HEK293 (cell line): ENCODE results near the gene CNTN4.

Source experiments
- CTCF ChIA-PET: fragments of 350-600 bp; formaldehyde crosslinking; extraction: SDS; loops from one replicate; lab custom pipeline; 2021; ENCODE audit warnings: antibody characterized with exemption; lab: Yijun Ruan, JAX
- POLR2A ChIA-PET: fragments of 300-600 bp; formaldehyde crosslinking; extraction: SDS; loops from one replicate; lab custom pipeline; 2020; ENCODE audit warnings: antibody characterized with exemption, inconsistent platforms; lab: Yijun Ruan, JAX
- H3K27ac ChIP-seq: fragments of 200-500 bp; sonication (Bioruptor generic); 2 replicates; pipeline ENCODE4 v1.5.1; 2014; ENCODE audit warnings: low read depth, low read length, control low read depth, inconsistent platforms; ENCODE audit errors: extremely low read depth
- H3K36me3 ChIP-seq, 2 experiments: fragments of 200-500 bp in 1 of 2; sonication (Bioruptor generic) in 1 of 2; 1 replicate in 1 of 2; 2 replicates in 1 of 2; pipeline ENCODE4 v1.5.1; 2014 to 2017; ENCODE audit warnings: inconsistent platforms in 2 of 2, low read length in 2 of 2; ENCODE audit not compliant: control insufficient read depth in 2 of 2, insufficient read depth in 1 of 2
- H3K4me1 ChIP-seq: fragments of 200-500 bp; sonication (Bioruptor generic); 2 replicates; pipeline ENCODE4 v1.5.1; 2014; ENCODE audit warnings: mild to moderate bottlenecking, low read length, inconsistent platforms; ENCODE audit not compliant: control insufficient read depth, insufficient read depth
- H3K4me3 ChIP-seq: 2 replicates; pipeline ENCODE4 v1.5.1; 2011; ENCODE audit warnings: low read depth, mild to moderate bottlenecking, control low read depth, low read length, moderate library complexity
- H3K9me3 ChIP-seq: fragments of 200-500 bp; sonication (Bioruptor generic); 2 replicates; pipeline ENCODE4 v1.5.1; 2014; ENCODE audit warnings: low read depth, low read length, inconsistent platforms; ENCODE audit not compliant: control insufficient read depth, insufficient read depth
- GLIS1 ChIP-seq: fragments of 450-650 bp; formaldehyde crosslinking; IDR thresholded peaks from 2 replicates; pipeline ENCODE4 v1.5.1; 2016; ENCODE audit warnings: missing biosample characterization, missing genetic modification characterization
- HOXD13 ChIP-seq: sonication (generic); formaldehyde crosslinking; IDR thresholded peaks from 2 replicates; pipeline ENCODE4 v1.8.0; 2022; ENCODE audit warnings: missing genetic modification reagents, borderline replicate concordance
- INSM2 ChIP-seq: fragments of 450-650 bp; formaldehyde crosslinking; IDR thresholded peaks from 2 replicates; pipeline ENCODE4 v1.5.1; 2016; ENCODE audit warnings: missing biosample characterization, missing genetic modification characterization
- MZF1 ChIP-seq: fragments of 450-650 bp; formaldehyde crosslinking; IDR thresholded peaks from 2 replicates; pipeline ENCODE4 v1.5.1; 2017; ENCODE audit warnings: missing biosample characterization, missing genetic modification characterization, borderline replicate concordance
- SCRT1 ChIP-seq: fragments of 450-650 bp; formaldehyde crosslinking; IDR thresholded peaks from 2 replicates; pipeline ENCODE4 v1.5.1; 2016; ENCODE audit warnings: missing biosample characterization, missing genetic modification characterization, borderline replicate concordance
- ZFP69B ChIP-seq: fragments of 450-650 bp; formaldehyde crosslinking; IDR thresholded peaks from 2 replicates; pipeline ENCODE4 v1.5.1; 2016; ENCODE audit warnings: missing biosample characterization, missing genetic modification characterization
- ZNF174 ChIP-seq: fragments of 450-650 bp; formaldehyde crosslinking; IDR thresholded peaks from 2 replicates; pipeline ENCODE4 v1.5.0; 2017; ENCODE audit warnings: missing biosample characterization, mild to moderate bottlenecking, missing genetic modification characterization
- ZNF19 ChIP-seq: fragments of 450-650 bp; formaldehyde crosslinking; IDR thresholded peaks from 2 replicates; pipeline ENCODE4; 2016; ENCODE audit warnings: missing biosample characterization, missing genetic modification characterization, low read depth
- ZNF26 ChIP-seq: fragments of 450-650 bp; formaldehyde crosslinking; IDR thresholded peaks from 2 replicates; pipeline ENCODE4 v1.5.1; 2016; ENCODE audit warnings: missing biosample characterization, missing genetic modification characterization
- ZNF274 ChIP-seq, 2 experiments: fragments of 200-500 bp in 1 of 2; fragments of 450-650 bp in 1 of 2; sonication (Bioruptor generic) in 1 of 2; formaldehyde crosslinking in 1 of 2; IDR thresholded peaks; 2 replicates each; pipeline versions ENCODE4 v1.5.1 to v1.6.1; 2014 to 2016; ENCODE audit warnings: borderline replicate concordance in 1 of 2, inconsistent platforms in 1 of 2, low read length in 1 of 2, missing biosample characterization in 1 of 2, missing genetic modification characterization in 1 of 2
- ZNF341 ChIP-seq: fragments of 450-650 bp; formaldehyde crosslinking; IDR thresholded peaks from 2 replicates; pipeline ENCODE4; 2016; ENCODE audit warnings: low read depth, missing biosample characterization, missing genetic modification characterization
- ZNF530 ChIP-seq: fragments of 450-650 bp; formaldehyde crosslinking; IDR thresholded peaks from 2 replicates; pipeline ENCODE4 v1.5.1; 2016; ENCODE audit warnings: low read depth, missing biosample characterization, missing genetic modification characterization
- ZNF596 ChIP-seq: fragments of 450-650 bp; IDR thresholded peaks from 2 replicates; pipeline ENCODE4 v1.5.0; 2018; ENCODE audit warnings: missing biosample characterization, mild to moderate bottlenecking, missing genetic modification characterization, moderate library complexity
- ZNF785 ChIP-seq: fragments of 450-650 bp; formaldehyde crosslinking; IDR thresholded peaks from 2 replicates; pipeline ENCODE4 v1.5.1; 2016; ENCODE audit warnings: missing biosample characterization, missing genetic modification characterization
- ZSCAN30 ChIP-seq: fragments of 450-650 bp; IDR thresholded peaks from 2 replicates; pipeline ENCODE4 v1.5.1; 2018; ENCODE audit warnings: missing biosample characterization, mild to moderate bottlenecking, missing genetic modification characterization, moderate library complexity
- TF ChIP-seq, protein P1 (sequence below): fragments of 450-650 bp; formaldehyde crosslinking; IDR thresholded peaks from 2 replicates; pipeline ENCODE4 v1.5.1; 2017; ENCODE audit warnings: missing biosample characterization, missing genetic modification characterization
- TF ChIP-seq, protein P2 (sequence below): fragments of 450-650 bp; formaldehyde crosslinking; optimal IDR thresholded peaks from 2 replicates; pipeline ENCODE3; 2016; ENCODE audit warnings: missing biosample characterization, mild to moderate bottlenecking, missing genetic modification characterization
- TF ChIP-seq, protein P3 (sequence below): fragments of 450-650 bp; formaldehyde crosslinking; IDR thresholded peaks from 2 replicates; pipeline ENCODE4 v1.5.1; 2016; ENCODE audit warnings: missing biosample characterization, missing genetic modification characterization

CNTN4 gene

DNA sequence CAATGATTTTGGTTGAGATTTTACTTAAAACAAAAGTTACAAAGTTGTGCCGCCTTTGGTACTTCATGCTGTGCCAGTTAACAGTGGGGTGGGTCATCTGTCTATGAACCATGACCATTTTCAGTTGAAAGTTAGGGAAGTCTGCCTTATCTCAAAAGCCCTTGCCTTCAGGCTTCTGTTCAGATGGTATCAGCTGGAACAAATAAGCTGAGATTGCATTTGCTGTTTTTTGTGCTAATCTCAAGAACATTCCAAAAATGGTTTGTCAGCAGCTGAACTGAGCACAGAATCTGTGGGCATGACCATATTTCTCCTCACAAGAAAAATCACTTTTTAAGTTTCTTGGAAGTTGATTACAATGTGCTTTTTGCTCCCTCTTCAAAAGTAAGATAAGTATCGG, 869.2 kb downstream of the CNTN4 start:
- TF ChIP-seq ZNF174 (tag by site-specific recombination) (no peak), HOXD13 (CRISPR knock-in tag) (no peak), ZNF26 (tag by site-specific recombination) (no peak), ZFP69B (no peak), ZNF341 (tag by site-specific recombination) (no peak), GLIS1 (tag by site-specific recombination) (no peak), ZNF785 (tag by site-specific recombination) (no peak), ZSCAN30 (tag by site-specific recombination) (no peak), ZNF596 (tag by site-specific recombination) (no peak), SCRT1 (tag by site-specific recombination) (no peak), MZF1 (tag by site-specific recombination) (no peak), INSM2 (tag by site-specific recombination) (no peak), ZNF274 (IDR thresholded peaks at IDR 0.05; ENCODE audit: low read length) (no peak), ZNF274 (tag by site-specific recombination; IDR thresholded peaks at IDR 0.05; ENCODE audit: borderline replicate concordance) (no peak), ZNF19 (tag by site-specific recombination) (no peak), ZNF530 (tag by site-specific recombination) (no peak)
- TF ChIP-seq, protein P1, sequence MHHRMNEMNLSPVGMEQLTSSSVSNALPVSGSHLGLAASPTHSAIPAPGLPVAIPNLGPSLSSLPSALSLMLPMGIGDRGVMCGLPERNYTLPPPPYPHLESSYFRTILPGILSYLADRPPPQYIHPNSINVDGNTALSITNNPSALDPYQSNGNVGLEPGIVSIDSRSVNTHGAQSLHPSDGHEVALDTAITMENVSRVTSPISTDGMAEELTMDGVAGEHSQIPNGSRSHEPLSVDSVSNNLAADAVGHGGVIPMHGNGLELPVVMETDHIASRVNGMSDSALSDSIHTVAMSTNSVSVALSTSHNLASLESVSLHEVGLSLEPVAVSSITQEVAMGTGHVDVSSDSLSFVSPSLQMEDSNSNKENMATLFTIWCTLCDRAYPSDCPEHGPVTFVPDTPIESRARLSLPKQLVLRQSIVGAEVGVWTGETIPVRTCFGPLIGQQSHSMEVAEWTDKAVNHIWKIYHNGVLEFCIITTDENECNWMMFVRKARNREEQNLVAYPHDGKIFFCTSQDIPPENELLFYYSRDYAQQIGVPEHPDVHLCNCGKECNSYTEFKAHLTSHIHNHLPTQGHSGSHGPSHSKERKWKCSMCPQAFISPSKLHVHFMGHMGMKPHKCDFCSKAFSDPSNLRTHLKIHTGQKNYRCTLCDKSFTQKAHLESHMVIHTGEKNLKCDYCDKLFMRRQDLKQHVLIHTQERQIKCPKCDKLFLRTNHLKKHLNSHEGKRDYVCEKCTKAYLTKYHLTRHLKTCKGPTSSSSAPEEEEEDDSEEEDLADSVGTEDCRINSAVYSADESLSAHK (tag by site-specific recombination), result no peak
- TF ChIP-seq, protein P2, sequence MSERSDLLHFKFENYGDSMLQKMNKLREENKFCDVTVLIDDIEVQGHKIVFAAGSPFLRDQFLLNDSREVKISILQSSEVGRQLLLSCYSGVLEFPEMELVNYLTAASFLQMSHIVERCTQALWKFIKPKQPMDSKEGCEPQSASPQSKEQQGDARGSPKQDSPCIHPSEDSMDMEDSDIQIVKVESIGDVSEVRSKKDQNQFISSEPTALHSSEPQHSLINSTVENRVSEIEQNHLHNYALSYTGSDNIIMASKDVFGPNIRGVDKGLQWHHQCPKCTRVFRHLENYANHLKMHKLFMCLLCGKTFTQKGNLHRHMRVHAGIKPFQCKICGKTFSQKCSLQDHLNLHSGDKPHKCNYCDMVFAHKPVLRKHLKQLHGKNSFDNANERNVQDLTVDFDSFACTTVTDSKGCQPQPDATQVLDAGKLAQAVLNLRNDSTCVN (tag by site-specific recombination), result no peak
- TF ChIP-seq, protein P3, sequence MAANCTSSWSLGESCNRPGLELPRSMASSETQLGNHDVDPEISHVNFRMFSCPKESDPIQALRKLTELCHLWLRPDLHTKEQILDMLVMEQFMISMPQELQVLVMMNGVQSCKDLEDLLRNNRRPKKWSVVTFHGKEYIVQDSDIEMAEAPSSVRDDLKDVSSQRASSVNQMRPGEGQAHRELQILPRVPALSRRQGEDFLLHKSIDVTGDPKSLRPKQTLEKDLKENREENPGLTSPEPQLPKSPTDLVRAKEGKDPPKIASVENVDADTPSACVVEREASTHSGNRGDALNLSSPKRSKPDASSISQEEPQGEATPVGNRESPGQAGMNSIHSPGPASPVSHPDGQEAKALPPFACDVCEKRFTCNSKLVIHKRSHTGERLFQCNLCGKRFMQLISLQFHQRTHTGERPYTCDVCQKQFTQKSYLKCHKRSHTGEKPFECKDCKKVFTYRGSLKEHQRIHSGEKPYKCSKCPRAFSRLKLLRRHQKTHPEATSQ (tag by site-specific recombination), result no peak
- Histone ChIP-seq H3K4me3 (no peak overlapping the region), H3K9me3 (no peaks in the 10 kb centered on the region), H3K36me3 (no peaks in the 10 kb centered on the region), H3K27ac (no peak overlapping the region), H3K4me1 (no peaks in the 10 kb centered on the region)
- ChIA-PET CTCF (no interaction called here), POLR2A (no interaction called here)
